Panc1 (cell line): ENCODE measurements around the gene CALM1. TPM values are rescaled to one million over a fixed set of nuclear protein-coding genes. Genes with fewer than 3 reads are reported as not detected.

Experiments used
- ATAC-seq: fragments of 200-7000 bp; cut with Tn5 transposase; 2 replicates; pipeline ENCODE4 v1.9.1; 2020; ENCODE audit warnings: mild to moderate bottlenecking, moderate library complexity
- BruUV-seq: library from RNA; stranded (reverse); fragments of 400-500 nt; replicated peaks from 2 replicates; lab custom pipeline; 2021; lab: Mats Ljungman, UMichigan
- CTCF ChIA-PET: fragments of 300-600 bp; sonication (Branson Sonifier 250); formaldehyde crosslinking; loops from one replicate; lab custom pipeline; 2022; ENCODE audit warnings: antibody characterized with exemption; lab: Charles Lee
- POLR2A ChIA-PET: fragments of 300-600 bp; sonication (Branson Sonifier 250); formaldehyde crosslinking; loops from one replicate; lab custom pipeline; 2022; ENCODE audit warnings: antibody characterized with exemption; lab: Charles Lee
- DNase-seq: peaks from one replicate; pipeline ENCODE4 v3.0.0-alpha.2; 2010; ENCODE audit warnings: low read depth, low spot score
- H3K27ac ChIP-seq: 2 replicates; pipeline ENCODE4 v1.5.1; 2011; ENCODE audit warnings: mild to moderate bottlenecking, low read length, inconsistent platforms
- H3K27me3 ChIP-seq: fragments of 200-500 bp; sonication (Bioruptor generic); 2 replicates; pipeline ENCODE4 v1.6.0; 2014; ENCODE audit warnings: low read length, inconsistent platforms; ENCODE audit not compliant: control insufficient read depth, insufficient read depth
- H3K36me3 ChIP-seq: fragments of 200-500 bp; sonication (Bioruptor generic); 2 replicates; pipeline ENCODE4 v1.5.1; 2014; ENCODE audit warnings: inconsistent platforms, mild to moderate bottlenecking, low read length, moderate library complexity; ENCODE audit not compliant: control insufficient read depth, insufficient read depth
- H3K4me1 ChIP-seq: 2 replicates; pipeline ENCODE4 v1.5.1; 2011; ENCODE audit warnings: inconsistent platforms, mild to moderate bottlenecking, low read length, moderate library complexity; ENCODE audit not compliant: control insufficient read depth, insufficient read depth
- H3K4me3 ChIP-seq, 2 experiments: 2 replicates each; pipeline ENCODE4 v1.5.1; 2011 to 2012; ENCODE audit warnings: low read depth in 2 of 2, low read length in 2 of 2, mild to moderate bottlenecking in 2 of 2, inconsistent platforms in 1 of 2, moderate library complexity in 1 of 2
- H3K9me3 ChIP-seq: fragments of 200-500 bp; sonication (Bioruptor generic); 2 replicates; pipeline ENCODE4 v1.5.1; 2014; ENCODE audit warnings: low read depth, mild to moderate bottlenecking, inconsistent platforms, low read length, moderate library complexity; ENCODE audit not compliant: control insufficient read depth, insufficient read depth
- POLR2AphosphoS5 ChIP-seq: IDR thresholded peaks from 2 replicates; pipeline ENCODE4 v1.6.1; 2012; ENCODE audit warnings: mild to moderate bottlenecking, low read depth, low read length, moderate library complexity
- SIN3A ChIP-seq: IDR thresholded peaks from 2 replicates; pipeline ENCODE4 v1.6.1; 2012; ENCODE audit warnings: low read depth, mild to moderate bottlenecking, low read length, moderate library complexity, borderline replicate concordance; ENCODE audit not compliant: insufficient read depth
- TCF7L2 ChIP-seq: IDR thresholded peaks from 2 replicates; pipeline ENCODE4 v1.6.1; 2011; ENCODE audit warnings: mild to moderate bottlenecking, low read depth, low read length, inconsistent platforms
- in situ Hi-C: cut with HindIII; loops from 2 replicates; pipeline ENCODE4 v1.10.0; 2016; ENCODE audit warnings: low sequenced_read_pairs, low pct_unique_long_range_greater_than_20kb
- intact Hi-C: fragments of 100-400 bp; cut with micrococcal nuclease; formaldehyde crosslinking; loops from one replicate; pipeline ENCODE4 v1.10.0; 2022; ENCODE audit not compliant: unreplicated experiment
- total RNA-seq: library from RNA; stranded (reverse); gene quantifications from one replicate; pipeline ENCODE4 v1.2.1, GENCODE V29; 2021; ENCODE audit not compliant: unreplicated experiment
- TF ChIP-seq, protein P1 (sequence below), 2 experiments: IDR thresholded peaks; 2 replicates each; pipeline ENCODE4 v1.6.1; 2011 to 2012; ENCODE audit warnings: low read depth in 2 of 2, control low read depth in 1 of 2, low read length in 1 of 2, mild to moderate bottlenecking in 1 of 2, moderate library complexity in 1 of 2; ENCODE audit not compliant: insufficient read depth in 1 of 2
- TF ChIP-seq, protein P2 (sequence below): fragments of 450-650 bp; IDR thresholded peaks from 2 replicates; pipeline ENCODE4 v1.5.1; 2017; ENCODE audit warnings: mild to moderate bottlenecking

Gene CALM1
- total RNA-seq, 1 experiment from 2014 or later = 182 TPM

DNA sequence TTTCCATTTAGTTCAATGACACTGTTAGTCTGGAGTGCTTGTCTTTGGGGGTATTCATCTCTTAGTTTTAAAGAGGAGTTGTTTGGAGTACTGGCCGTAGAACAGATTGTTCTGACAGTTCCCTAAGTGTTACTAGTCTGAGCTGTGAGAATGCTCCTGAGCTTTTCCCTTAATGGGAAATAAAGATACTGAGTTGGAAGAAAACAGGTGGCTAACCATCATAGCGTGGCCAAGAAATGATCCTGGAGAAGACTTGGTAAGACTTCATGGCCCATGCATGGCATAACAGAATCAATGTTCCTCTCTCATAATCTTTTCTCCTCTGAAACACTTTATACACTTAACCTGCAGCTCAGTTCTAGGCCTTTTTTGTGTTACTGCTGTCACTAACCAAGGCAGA, 6.2 kb downstream of the CALM1 start:
- DNase-seq (no peak), ATAC-seq (no peak)
- no peaks in the 10 kb centered on the region for H3K9me3 ChIP-seq
- no TSS peak for BruUV-seq
- no peak overlapping the region for H3K27ac ChIP-seq
- POLR2A ChIA-PET = no interaction called here
- intact Hi-C loops = loop anchor here (10.0 kb wide), 1 partner anchor 112 kb away; no protein-coding TSS in a partner anchor
- in situ Hi-C loops = no loop called here
- H3K4me1 ChIP-seq = peaks cover 11% of the 10 kb centered on the region
- no peak overlapping the region for H3K4me3 ChIP-seq
- no peaks in the 10 kb centered on the region for H3K27me3 ChIP-seq
- peaks cover 33% of the 10 kb centered on the region for H3K36me3 ChIP-seq
- CTCF ChIA-PET = no interaction called here
- TF ChIP-seq, protein P1, sequence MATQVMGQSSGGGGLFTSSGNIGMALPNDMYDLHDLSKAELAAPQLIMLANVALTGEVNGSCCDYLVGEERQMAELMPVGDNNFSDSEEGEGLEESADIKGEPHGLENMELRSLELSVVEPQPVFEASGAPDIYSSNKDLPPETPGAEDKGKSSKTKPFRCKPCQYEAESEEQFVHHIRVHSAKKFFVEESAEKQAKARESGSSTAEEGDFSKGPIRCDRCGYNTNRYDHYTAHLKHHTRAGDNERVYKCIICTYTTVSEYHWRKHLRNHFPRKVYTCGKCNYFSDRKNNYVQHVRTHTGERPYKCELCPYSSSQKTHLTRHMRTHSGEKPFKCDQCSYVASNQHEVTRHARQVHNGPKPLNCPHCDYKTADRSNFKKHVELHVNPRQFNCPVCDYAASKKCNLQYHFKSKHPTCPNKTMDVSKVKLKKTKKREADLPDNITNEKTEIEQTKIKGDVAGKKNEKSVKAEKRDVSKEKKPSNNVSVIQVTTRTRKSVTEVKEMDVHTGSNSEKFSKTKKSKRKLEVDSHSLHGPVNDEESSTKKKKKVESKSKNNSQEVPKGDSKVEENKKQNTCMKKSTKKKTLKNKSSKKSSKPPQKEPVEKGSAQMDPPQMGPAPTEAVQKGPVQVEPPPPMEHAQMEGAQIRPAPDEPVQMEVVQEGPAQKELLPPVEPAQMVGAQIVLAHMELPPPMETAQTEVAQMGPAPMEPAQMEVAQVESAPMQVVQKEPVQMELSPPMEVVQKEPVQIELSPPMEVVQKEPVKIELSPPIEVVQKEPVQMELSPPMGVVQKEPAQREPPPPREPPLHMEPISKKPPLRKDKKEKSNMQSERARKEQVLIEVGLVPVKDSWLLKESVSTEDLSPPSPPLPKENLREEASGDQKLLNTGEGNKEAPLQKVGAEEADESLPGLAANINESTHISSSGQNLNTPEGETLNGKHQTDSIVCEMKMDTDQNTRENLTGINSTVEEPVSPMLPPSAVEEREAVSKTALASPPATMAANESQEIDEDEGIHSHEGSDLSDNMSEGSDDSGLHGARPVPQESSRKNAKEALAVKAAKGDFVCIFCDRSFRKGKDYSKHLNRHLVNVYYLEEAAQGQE (IDR thresholded peaks at IDR 0.05; ENCODE audit: insufficient read depth in 1 of 2, low read depth in 2 of 2, low read length in 1 of 2) = no peak
- TF ChIP-seq POLR2AphosphoS5 (no peak), TCF7L2 (no peak), SIN3A (no peak)
- TF ChIP-seq, protein P2, sequence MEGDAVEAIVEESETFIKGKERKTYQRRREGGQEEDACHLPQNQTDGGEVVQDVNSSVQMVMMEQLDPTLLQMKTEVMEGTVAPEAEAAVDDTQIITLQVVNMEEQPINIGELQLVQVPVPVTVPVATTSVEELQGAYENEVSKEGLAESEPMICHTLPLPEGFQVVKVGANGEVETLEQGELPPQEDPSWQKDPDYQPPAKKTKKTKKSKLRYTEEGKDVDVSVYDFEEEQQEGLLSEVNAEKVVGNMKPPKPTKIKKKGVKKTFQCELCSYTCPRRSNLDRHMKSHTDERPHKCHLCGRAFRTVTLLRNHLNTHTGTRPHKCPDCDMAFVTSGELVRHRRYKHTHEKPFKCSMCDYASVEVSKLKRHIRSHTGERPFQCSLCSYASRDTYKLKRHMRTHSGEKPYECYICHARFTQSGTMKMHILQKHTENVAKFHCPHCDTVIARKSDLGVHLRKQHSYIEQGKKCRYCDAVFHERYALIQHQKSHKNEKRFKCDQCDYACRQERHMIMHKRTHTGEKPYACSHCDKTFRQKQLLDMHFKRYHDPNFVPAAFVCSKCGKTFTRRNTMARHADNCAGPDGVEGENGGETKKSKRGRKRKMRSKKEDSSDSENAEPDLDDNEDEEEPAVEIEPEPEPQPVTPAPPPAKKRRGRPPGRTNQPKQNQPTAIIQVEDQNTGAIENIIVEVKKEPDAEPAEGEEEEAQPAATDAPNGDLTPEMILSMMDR = no peak

DNA sequence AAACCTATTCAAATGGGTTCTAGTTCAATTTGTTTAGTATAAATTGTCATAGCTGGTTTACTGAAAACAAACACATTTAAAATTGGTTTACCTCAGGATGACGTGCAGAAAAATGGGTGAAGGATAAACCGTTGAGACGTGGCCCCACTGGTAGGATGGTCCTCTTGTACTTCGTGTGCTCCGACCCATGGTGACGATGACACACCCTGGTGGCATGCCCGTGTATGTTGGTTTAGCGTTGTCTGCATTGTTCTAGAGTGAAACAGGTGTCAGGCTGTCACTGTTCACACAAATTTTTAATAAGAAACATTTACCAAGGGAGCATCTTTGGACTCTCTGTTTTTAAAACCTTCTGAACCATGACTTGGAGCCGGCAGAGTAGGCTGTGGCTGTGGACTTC, 8.3 kb downstream of the CALM1 start:
- no peak for ATAC-seq
- H3K27ac ChIP-seq = no peak overlapping the region
- H3K27me3 ChIP-seq = no peaks in the 10 kb centered on the region
- H3K36me3 ChIP-seq = peaks cover 31% of the 10 kb centered on the region
- BruUV-seq = TSS peak; percentile 52
- CTCF ChIA-PET = no interaction called here
- no peak for TF ChIP-seq TCF7L2
- TF ChIP-seq SIN3A = no peak
- TF ChIP-seq, protein P2 = no peak
- TF ChIP-seq POLR2AphosphoS5 = no peak
- TF ChIP-seq, protein P1 (IDR thresholded peaks at IDR 0.05; ENCODE audit: insufficient read depth in 1 of 2, low read depth in 2 of 2, low read length in 1 of 2) = no peak
- no peak for DNase-seq
- intact Hi-C loops = loop anchor here (5.0 to 10.0 kb wide), 2 partner anchors 110 to 282 kb away; no protein-coding TSS in a partner anchor
- no peaks in the 10 kb centered on the region for H3K9me3 ChIP-seq
- H3K4me1 ChIP-seq = peaks cover 4% of the 10 kb centered on the region
- in situ Hi-C loops = no loop called here
- no peak overlapping the region for H3K4me3 ChIP-seq
- POLR2A ChIA-PET = no interaction called here
